GM12878 (cell line): ENCODE measurements around the gene LDLR. TPM values are rescaled to one million over a fixed set of nuclear protein-coding genes. Genes with fewer than 3 reads are reported as not detected.

Experiments
- ATAC-seq: fragments of 200-7000 bp; cut with Tn5 transposase; 3 replicates; pipeline ENCODE4 v1.9.1; 2020; ENCODE audit warnings: mild to moderate bottlenecking, moderate library complexity
- BruUV-seq: library from RNA; stranded (reverse); fragments of 400-500 nt; replicated peaks from 2 replicates; lab custom pipeline; 2021; lab: Mats Ljungman, UMichigan
- CTCF ChIA-PET: fragments of 300-600 bp; sonication (Branson Sonifier 250); formaldehyde crosslinking; extraction: SDS; loops from one replicate; lab custom pipeline; 2021; ENCODE audit warnings: inconsistent platforms; lab: Yijun Ruan, JAX
- POLR2A ChIA-PET: fragments of 350-600 bp; formaldehyde crosslinking; extraction: SDS; loops from one replicate; lab custom pipeline; 2021; ENCODE audit warnings: inconsistent platforms; lab: Charles Lee
- RAD21 ChIA-PET: fragments of 300-600 bp; sonication (Branson Sonifier 250); formaldehyde crosslinking; loops from one replicate; lab custom pipeline; 2023; ENCODE audit warnings: antibody characterized with exemption; ENCODE audit not compliant: unreplicated experiment; lab: Charles Lee
- SMC1A ChIA-PET: fragments of 300-600 bp; sonication (Branson Sonifier 250); formaldehyde crosslinking; loops from one replicate; lab custom pipeline; 2023; ENCODE audit not compliant: unreplicated experiment, uncharacterized antibody; lab: Charles Lee
- DNase-seq: peaks from one replicate; pipeline ENCODE4 v3.0.0-alpha.2; 2011; ENCODE audit warnings: low read depth, low spot score
- FAIRE-seq: peaks from 3 replicates; lab custom pipeline; 2011; peaks lifted over from hg19 to GRCh38; lab: Jason Lieb, UNC
- H2AFZ ChIP-seq: 2 replicates; pipeline ENCODE4 v1.6.0; 2011; ENCODE audit warnings: low read depth, low read length, control low read depth; ENCODE audit not compliant: control insufficient read depth
- H3K27ac ChIP-seq: 2 replicates; pipeline ENCODE4 v1.5.1; 2011; ENCODE audit warnings: control low read depth; ENCODE audit not compliant: control insufficient read depth, insufficient read depth
- H3K27me3 ChIP-seq, 2 experiments: replicated peaks in 1 of 2; 2 replicates each; pipeline versions ENCODE4 v1.6.0 to v1.6.1; 2011; ENCODE audit warnings: low read length in 1 of 2; ENCODE audit not compliant: control insufficient read depth in 2 of 2, insufficient read depth in 2 of 2
- H3K36me3 ChIP-seq, 2 experiments: 2 replicates each; pipeline ENCODE4 v1.5.1; 2011; ENCODE audit warnings: low read length in 1 of 2; ENCODE audit not compliant: control insufficient read depth in 2 of 2, insufficient read depth in 2 of 2
- H3K4me1 ChIP-seq: 2 replicates; pipeline ENCODE4 v1.6.1; 2011; ENCODE audit warnings: mild to moderate bottlenecking, low read length, moderate library complexity, mixed read lengths; ENCODE audit not compliant: control insufficient read depth, insufficient read depth
- H3K4me2 ChIP-seq: 2 replicates; pipeline ENCODE4 v1.6.0; 2011; ENCODE audit warnings: control low read depth; ENCODE audit not compliant: control insufficient read depth, insufficient read depth
- H3K4me3 ChIP-seq: fragments of 200-600 bp; sonication (generic); 2 replicates; pipeline ENCODE4 v1.5.1; 2016
- H3K79me2 ChIP-seq: 2 replicates; pipeline ENCODE4 v1.6.0; 2011; ENCODE audit warnings: low read length; ENCODE audit not compliant: control insufficient read depth, insufficient read depth
- H3K9ac ChIP-seq: 2 replicates; pipeline ENCODE4 v1.8.0; 2011; ENCODE audit warnings: low read length, control low read depth, mixed read lengths; ENCODE audit not compliant: control insufficient read depth, insufficient read depth
- H3K9me3 ChIP-seq: replicated peaks from 3 replicates; pipeline ENCODE4 v1.5.1; 2011; ENCODE audit warnings: mild to moderate bottlenecking, low read length; ENCODE audit not compliant: control insufficient read depth, insufficient read depth
- H4K20me1 ChIP-seq: 2 replicates; pipeline ENCODE4 v1.6.0; 2011; ENCODE audit not compliant: control insufficient read depth, insufficient read depth
- BMI1 ChIP-seq: fragments of 450-650 bp; IDR thresholded peaks from 2 replicates; pipeline ENCODE4 v1.6.1; 2016; ENCODE audit warnings: mild to moderate bottlenecking, moderate library complexity, borderline replicate concordance
- CBX3 ChIP-seq: fragments of 200-600 bp; sonication (generic); IDR thresholded peaks from 2 replicates; pipeline ENCODE4 v1.6.1; 2016; ENCODE audit warnings: low read depth, borderline replicate concordance
- KDM1A ChIP-seq: fragments of 200-600 bp; sonication (generic); IDR thresholded peaks from 2 replicates; pipeline ENCODE4 v1.6.1; 2016; ENCODE audit warnings: borderline replicate concordance
- MEF2B ChIP-seq: fragments of 450-650 bp; IDR thresholded peaks from 2 replicates; pipeline ENCODE4 v1.6.1; 2018; ENCODE audit warnings: mild to moderate bottlenecking, moderate library complexity; ENCODE audit not compliant: partially characterized antibody, poor library complexity, severe bottlenecking
- MLLT1 ChIP-seq: fragments of 450-650 bp; IDR thresholded peaks from 2 replicates; pipeline ENCODE4 v1.6.1; 2016; ENCODE audit warnings: mild to moderate bottlenecking
- MTA2 ChIP-seq: fragments of 450-650 bp; IDR thresholded peaks from 2 replicates; pipeline ENCODE4 v1.6.1; 2016; ENCODE audit warnings: low read depth, mild to moderate bottlenecking, moderate library complexity
- RB1 ChIP-seq: fragments of 450-650 bp; formaldehyde crosslinking; IDR thresholded peaks from 2 replicates; pipeline ENCODE4 v1.6.1; 2017; ENCODE audit warnings: mild to moderate bottlenecking, borderline replicate concordance
- YY1 ChIP-seq: IDR thresholded peaks from 2 replicates; pipeline ENCODE4 v1.6.1; 2011; ENCODE audit warnings: low read depth, mild to moderate bottlenecking, low read length
- WGBS: methylation state at CpG from one replicate; pipeline ENCODE4 v1.1.6; 2016; ENCODE audit warnings: low lambda C conversion rate; ENCODE audit not compliant: insufficient replicate concordance, insufficient coverage; ENCODE audit errors: missing lambda C conversion rate; 5-methylcytosine and 5-hydroxymethylcytosine counted together
- in situ Hi-C: fragments of 300-500 bp; cut with MboI; formaldehyde crosslinking; loops from 9 replicates; pipeline ENCODE4 v1.14.3; 2018; ENCODE audit warnings: mixed read lengths
- intact Hi-C: fragments of 100-400 bp; cut with micrococcal nuclease; formaldehyde crosslinking; loops from one replicate; pipeline ENCODE4 v1.14.2; 2022; ENCODE audit not compliant: unreplicated experiment
- polyA plus RNA-seq, 11 experiments: library from polyadenylated mRNA; depleted of rRNA in 4 of 11; unstranded in 6 of 11; stranded (reverse) in 5 of 11; fragments of >200 nt; fragmentation: Nextera tagmentation in 4 of 11; fragmentation: Illumina TruSeq in 1 of 11; extraction: Ambion mirVana in 4 of 11; extraction: Trizol in 1 of 11; gene quantifications; 1 replicate in 1 of 11; 2 replicates in 10 of 11; pipeline versions ENCODE4 v1.2.1 to v1.2.3, GENCODE V29; 2011 to 2016; ENCODE audit warnings: inconsistent platforms in 2 of 11, missing spikeins in 2 of 11, low read depth in 1 of 11
- total RNA-seq, 4 experiments: library from RNA; depleted of rRNA in 3 of 4; stranded (reverse); fragments of >200 nt in 3 of 4; fragmentation: Illumina TruSeq in 1 of 4; extraction: Trizol in 1 of 4; gene quantifications; 2 replicates each; pipeline versions ENCODE4 v1.2.1 to v1.2.3, GENCODE V29; 2013 to 2021

Gene LDLR
- total and polyA plus RNA-seq, 10 of the 15 experiments (the other 5 are each of a cell fraction or from before 2014, with no cell fraction given), result 11.3 to 59.2 (median 27.3) TPM

GRCh38 chr19:11142528-11143171, 53.4 kb downstream of the LDLR start:
- intact Hi-C loops, result no loop called here
- 71% methylated on average over 22 of the region's 22 CpGs for WGBS
- Histone ChIP-seq H3K4me2 (peak overlapping the region; percentile 77), H3K36me3 (peaks cover 2 to 3% of the 10 kb centered on the region in 2 experiments; a peak in 3 of 4 replicates), H3K9me3 (no peaks in the 10 kb centered on the region), H3K9ac (no peak overlapping the region), H3K27ac (peak overlapping the region; percentile 44), H3K79me2 (no peaks in the 10 kb centered on the region), H4K20me1 (no peaks in the 10 kb centered on the region), H2AFZ (peak overlapping the region; percentile 71), H3K27me3 (no peaks in the 10 kb centered on the region)
- in situ Hi-C loops, result no loop called here
- ChIA-PET POLR2A (interaction anchor here (1.0 kb wide), 1 partner anchor 13 kb away, joined by 3 read pairs; the partner anchor contains the start of gene SPC24), SMC1A (no interaction called here), CTCF (interaction anchor here (1.3 kb wide), 2 partner anchors 12 to 107 kb away, joined by 3 to 4 read pairs; no protein-coding TSS in a partner anchor), RAD21 (no interaction called here)
- ATAC-seq (no peak; the same call in 2 of the 3 replicates), FAIRE-seq (no peak)
- BruUV-seq, result no TSS peak
- TF ChIP-seq RB1 (no peak), KDM1A (no peak), MLLT1 (no peak), MTA2 (no peak), CBX3 (no peak), YY1 (no peak), MEF2B (no peak), BMI1 (no peak)
- TF ChIP-seq, all 136 proteins: peak for 0
- H3K4me1 ChIP-seq, result peaks cover 15% of the 10 kb centered on the region
- no peak overlapping the region; the same call in 1 of the 2 replicates for H3K4me3 ChIP-seq
- no peak for DNase-seq
